NCI-H146 treated with DMSO at 0.1 percent for 48 hours (cell line): Measurements from ENCODE around the gene ST7.
A peak's percentile ranks its signal among the peaks of the same experiment; 100 is the strongest.
"Not testable (repeated sequence)": the region's sequence is repeated elsewhere in the genome, so short reads cannot be mapped to it uniquely, and the experiment has no call there.

Source experiments
- DNase-seq: peaks from one replicate; lab custom pipeline; 2025; ENCODE audit not compliant: unreplicated experiment; lab: John Stamatoyannopoulos, UW

Gene ST7

DNA sequence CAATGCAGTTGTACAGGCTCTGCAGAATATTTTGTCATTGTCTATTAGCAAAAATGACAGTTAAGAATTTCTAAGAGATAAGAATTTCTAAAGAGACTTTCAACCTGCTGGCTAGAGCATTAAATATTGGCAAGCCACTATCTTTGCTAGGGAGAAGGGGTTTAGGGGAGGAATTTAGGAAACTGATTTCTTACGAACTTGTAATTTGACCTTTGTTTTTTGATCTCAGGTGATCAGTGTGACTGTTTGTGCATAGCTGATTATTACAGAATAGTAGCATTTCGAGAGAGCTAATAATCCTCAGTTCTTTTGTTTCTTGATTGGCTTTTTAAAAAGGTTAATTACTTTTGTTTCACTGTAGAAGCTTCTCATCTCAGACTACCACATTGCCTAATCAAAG is 68.1 kb downstream of the ST7 start:
- DNase-seq = no peak

DNA sequence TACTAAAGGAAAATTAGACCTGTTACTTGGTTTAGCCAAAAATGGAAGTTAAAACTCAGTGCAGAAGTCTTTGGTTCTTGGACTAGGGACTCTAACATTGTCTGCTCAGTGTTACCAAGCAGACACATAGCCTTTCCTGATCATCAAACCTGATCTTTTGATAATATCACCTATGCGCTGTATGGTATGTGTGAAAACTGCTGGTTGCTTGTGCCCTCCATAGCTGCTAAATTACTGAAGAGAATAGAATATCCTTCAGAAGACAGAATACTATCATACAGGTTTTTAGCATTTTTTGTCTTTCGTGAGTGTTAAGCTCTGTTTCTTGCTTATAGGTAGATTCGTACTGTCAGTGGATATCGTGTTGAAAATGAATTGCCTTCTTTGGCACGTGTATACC is 68.7 kb downstream of the ST7 start:
- DNase-seq = no peak

DNA sequence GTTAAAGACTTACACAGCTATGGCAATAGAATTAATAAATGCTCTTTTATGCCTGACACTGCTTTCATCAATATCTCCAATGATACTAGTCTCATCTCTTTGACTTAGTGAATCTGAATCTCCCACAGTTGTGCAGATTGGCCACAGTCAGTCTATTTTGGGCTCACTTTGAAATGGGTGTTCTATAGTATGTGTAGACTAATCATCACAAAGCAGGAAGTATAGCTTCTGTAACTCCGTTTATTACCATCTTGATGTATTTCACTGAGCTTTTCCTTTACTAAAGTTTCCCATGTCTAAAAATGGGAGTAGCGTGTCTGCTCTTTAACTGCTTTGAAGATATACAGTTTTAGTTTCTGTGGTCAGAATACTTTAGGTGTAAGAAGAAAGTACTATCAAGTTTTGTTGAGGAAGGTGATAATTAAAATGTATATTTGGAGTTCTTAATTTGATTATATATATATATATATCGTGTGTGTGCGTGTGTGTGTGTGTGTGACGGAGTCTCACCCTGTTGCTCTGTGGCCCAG is 70.1 kb downstream of the ST7 start:
- DNase-seq = no peak

DNA sequence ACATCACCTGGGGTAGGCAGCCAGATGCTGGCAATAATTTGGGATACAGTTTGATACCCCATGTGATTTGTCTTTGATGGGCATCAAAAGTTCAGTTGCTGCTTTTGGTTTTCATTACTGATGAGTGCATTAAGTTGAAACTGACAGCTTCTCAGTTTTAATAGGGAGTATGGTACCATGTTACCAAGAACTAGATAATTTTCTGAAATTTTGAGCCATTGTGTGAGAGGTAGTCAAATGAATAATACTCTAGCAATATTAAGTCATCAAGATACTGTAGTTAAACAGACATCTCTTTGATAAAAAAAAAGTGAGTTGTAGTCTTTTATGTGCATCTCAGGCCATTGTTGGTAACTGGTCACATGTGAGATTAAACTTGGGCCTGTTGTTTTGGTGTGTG is 71.5 kb downstream of the ST7 start:
- DNase-seq = no peak

DNA sequence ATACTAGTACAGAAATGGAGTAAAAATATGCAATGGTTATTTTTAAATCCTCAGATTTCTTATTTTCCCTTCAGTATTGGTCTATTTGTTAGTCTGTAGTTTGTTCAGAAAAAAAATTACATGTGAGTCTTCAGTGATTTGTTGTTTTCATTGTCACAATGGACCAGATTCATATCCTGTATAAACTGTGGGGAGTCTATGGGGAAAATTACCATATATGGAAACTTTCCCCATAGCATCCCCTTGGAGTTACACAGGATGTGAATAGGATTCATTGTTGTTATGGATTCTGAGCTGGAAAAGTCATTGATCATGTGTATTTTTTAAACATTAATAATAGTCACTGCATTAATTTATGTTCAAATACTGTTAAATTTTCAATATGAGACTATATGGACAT is 72.6 kb downstream of the ST7 start:
- no peak for DNase-seq

DNA sequence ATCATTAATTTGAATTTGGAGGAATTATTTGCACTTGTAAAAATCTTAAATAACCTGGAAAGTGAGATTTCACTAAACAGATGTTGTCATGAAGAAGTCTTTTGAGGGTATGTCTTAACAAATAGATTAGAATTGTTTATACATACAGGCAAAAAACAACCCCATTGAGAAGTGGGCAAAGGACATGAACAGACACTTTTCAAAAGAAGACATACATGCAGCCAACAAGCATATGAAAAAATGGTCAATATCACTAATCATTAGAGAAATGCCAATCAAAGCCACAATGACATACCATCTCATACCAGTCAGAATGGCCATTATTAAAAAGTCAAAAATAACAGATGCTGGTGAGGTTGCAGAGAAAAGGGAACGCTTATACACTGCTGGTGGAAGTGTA is 77.0 kb downstream of the ST7 start:
- not testable (repeated sequence) for DNase-seq

DNA sequence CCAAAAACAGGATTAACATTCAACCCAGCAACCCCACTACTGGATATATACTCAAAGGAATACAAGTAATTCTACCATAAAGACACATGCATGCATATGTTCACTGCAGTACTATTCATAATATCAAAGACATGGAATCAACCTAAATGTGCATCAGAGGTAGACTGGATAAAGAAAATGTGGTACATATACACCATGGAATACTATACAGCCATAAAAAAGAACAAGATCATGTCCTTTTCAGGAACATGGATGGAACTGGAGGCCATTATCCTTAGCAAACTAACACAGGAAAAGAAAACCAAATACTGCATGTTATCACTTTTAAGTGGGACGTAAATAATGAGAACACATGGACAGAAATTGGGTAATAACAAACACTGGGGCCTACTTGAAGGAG is 77.5 kb downstream of the ST7 start:
- DNase-seq = not testable (repeated sequence)

DNA sequence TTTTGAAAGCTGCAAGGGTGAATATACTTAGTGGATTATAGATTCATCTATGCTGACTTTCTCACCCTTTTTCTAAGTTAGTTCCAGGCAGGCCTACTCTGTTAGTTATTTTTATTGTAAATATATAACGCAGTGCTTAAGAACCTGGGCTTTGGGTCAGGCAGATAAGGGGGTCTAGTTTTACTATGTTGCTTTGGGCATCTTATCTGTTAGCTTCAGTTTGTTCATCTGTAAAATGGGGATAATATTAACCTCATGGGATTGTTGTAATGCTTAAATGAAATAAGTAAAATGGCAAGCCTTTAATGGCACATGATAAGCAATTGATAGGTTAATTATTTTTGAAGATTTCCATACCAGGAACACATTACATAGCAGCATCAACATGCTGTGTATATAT is 79.5 kb downstream of the ST7 start:
- DNase-seq = no peak

DNA sequence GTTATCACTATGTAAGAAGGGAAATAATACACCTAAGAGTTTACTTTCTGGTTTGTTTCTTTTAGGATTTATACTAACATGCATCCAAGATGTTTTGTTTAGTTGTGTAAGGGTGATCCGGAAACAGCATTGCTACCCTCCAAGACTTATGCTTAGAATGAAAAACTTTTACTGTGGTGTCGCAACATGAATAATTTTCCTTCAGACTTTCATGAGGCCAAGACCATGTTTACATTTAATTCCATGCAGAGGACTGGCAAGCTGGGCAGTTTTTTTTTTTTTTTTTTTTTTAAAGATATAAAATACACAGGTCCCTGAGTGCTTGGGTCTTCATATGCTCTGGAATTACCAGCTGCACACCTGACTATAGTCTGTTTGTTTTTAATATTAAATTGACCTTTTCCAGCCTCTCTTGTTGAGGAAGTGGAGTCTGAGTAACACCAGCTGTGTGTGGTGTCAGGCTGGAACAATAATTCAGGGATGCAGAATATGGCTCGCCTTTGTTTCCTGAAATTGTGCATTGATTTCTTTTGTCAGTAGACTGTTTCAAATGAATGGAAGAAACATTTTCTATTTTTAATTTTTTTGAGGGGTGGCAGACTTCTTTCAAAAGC is 81.7 kb downstream of the ST7 start:
- DNase-seq = peak; percentile 99

DNA sequence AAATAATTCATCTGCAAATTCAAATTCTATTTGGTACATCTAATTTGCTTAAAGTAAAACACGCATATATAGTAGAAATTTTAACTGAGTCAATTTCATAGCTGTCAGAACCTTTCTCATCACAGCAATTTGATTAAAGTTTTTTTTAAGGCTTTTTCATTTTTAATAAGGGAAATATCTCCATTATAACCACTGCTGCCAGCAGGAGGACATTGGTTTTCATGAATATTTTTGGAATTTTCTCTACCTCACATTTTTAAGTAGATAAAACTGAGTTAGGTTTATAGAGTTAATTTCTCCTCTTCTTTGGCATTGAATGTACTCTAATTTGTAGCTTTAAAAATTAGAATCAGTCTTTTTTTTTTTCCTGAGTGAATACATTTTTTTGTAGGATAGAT is 82.2 kb downstream of the ST7 start:
- no peak for DNase-seq

DNA sequence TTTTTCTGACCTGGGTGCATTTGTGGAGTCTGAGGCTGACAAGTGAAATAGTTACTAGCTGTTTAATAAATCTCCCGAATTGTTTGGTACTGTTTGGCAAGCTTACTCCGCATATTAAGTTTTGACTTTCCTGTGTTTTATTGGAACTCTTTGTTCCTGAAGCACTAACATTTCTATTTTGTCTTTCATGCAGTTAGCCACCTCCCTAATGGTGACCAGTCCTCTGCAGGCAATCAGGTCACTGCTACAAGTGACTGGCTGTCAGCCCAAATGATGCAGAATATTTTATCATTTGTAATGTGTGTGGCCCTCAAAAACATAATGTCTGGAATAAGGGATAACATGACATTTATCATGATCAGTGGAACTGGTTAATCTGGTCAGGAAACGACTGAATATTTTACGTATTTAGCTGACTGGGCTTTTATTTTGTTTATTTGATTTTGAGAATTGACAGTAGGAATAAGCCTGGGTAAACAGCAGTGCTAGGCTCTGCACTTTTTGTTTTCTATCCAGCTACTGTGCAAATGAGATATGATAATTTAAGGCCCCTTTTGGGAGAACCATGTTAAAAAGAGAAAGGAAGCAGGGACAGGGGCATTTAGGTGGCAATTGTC is 82.9 kb downstream of the ST7 start:
- DNase-seq = no peak

DNA sequence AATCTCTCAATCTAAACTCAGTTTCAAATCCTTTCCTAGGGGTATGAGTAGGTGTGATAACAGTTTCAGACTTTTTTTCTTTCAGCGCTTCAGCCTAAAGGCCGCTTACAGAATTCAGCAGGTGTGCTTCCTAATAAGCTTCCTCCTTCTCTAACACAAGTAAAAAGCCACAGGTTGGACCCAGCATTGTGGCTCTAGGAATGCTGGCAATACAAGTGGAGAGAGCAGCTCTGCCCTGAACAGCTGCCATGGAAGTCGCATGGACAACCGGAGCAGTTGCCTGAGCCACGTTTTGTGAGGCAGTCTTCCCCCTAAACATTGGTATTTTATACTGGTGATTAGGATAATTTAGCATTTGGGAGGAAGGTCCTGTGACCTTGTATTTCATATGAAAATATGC is 83.5 kb downstream of the ST7 start:
- peak; percentile 45 for DNase-seq

DNA sequence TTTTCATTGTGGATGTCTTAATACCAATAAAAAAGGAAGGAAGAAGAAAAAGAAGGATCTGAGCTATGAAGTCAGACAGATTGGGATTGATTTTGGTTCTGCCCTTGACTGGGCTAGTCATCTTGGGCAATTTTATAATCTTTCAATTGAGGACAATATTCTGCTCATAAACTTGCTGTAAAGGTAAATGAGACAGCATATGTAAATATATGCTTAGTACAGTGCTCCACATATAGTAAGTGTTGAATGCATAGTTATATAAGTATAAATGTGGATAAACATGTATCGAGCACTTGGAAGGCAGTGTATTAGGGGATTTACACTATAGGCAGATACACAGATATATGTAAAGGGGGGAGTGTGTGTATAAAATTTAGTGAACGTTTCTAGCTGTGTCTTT is 85.1 kb downstream of the ST7 start:
- no peak for DNase-seq

DNA sequence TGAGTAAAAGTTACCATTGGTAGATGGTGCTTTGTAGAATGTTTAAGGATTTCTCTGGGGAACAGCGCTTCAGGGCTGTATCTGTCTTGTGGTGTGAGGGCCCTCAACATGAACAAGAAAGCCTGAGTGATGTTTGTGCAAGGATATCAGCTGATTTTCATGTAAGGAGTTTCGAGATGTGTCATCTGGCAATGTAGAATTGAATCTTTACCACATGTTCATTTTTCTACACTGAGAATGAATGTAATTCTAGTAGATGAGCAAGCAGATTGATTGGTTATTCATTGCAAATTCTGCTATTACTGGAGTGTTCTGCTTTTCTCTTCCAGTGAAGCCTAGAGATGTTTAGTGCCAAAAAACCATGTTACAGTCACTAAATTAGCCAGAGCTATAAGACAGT is 87.7 kb downstream of the ST7 start:
- no peak for DNase-seq

DNA sequence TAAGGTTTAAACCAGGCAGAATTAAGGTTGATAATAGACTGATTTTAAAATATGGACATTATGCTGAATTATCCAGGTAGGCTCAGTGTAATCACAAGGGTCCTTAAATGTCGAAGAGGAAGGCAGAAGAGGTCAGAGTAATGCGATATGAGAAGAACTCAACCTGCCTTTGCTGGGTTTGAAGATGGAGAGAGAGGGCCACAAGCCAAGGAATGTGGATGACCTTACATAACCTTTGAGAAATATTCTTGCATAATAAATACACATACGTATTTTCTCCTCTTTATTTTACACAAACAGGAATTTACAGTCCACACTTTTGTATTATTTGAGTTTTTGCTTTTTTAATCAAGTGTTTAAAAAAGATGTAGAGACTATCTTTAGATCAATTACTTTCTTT is 88.5 kb downstream of the ST7 start:
- no peak for DNase-seq

DNA sequence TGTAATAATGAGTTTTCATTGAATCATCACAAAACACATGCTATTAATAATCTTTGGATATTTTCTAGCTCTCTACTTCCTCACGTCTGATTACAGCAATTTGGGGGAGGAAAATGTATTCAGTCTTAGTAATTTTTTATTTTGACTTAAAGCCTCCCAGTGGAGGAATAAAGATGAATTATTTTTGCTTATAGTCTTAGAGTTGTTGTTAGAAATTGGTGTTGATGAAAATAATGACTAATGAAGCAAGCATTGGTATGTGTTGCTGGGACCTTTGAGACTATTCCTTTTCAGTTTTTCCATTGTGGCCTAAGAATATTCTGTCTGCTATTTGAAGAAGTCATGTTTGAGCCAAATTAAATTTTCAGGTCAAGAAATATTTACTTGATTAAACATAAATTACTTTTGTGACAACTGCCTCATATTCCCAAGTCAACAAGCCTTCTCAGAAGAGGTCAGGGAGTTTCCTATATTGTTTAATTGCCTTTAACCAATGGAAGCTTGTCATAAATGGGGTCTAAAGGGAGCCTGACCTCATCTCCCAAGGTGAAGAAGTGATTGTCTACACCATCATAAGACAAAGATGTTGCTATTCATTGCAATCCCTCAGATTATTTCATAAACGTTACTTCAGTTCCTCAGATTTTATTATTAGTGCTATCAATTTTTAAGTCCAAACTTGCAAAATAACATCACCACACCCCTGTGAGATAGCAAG is 90.0 kb downstream of the ST7 start:
- DNase-seq = no peak

DNA sequence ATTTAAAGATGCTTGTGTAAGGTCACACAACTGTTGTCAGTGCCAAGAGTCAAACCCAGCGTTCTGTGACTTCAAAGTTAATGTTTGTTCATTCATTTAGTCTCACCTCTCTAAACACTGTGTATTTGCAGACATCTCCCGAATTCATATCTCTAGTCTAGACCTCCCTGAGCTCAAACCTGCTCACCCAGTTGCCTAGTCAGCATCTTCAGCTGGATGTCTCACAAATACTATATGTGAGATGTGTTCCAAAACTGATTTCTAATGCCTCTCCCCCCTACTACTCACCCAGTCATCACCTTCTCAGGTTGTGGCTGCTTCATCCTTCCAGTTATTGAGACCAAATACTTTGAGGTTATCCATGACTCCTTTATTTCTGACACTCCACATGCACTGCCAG is 91.4 kb downstream of the ST7 start:
- DNase-seq = no peak

DNA sequence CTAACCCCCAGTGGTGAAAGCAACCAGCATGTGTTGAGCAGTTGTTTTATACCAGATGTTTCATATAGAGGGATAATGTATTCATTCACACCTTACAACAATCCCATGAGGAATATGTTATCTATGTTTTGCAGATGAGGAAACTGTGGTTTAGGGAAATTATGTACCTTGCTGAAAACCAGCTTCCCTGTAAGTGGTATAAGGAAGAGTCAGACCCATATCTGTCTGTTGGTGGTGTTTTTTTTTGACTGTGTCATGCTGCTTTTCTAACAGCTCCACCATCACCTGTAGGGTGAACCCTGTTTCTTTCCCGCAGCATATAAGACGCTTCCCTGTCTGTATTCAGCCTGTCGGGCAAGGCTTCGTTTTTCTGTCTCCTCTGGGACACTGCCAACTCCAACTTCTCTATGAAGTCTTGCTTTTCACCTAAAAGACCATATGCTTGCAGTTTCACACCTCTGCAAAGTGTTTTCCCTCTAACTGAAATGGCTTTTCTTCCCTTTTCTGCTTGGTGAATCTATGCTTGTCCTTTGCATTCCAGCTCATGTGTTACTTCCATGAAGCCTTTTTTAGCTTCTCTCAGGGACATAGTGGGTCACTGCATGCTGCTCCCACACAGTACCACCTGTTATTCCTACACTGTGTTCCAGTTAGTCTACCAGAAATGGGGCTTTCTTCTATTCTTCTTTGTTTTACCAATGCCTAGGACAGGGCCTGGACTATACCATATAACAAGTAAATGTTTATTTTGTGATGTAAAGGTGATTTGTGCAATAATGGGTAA is 92.8 kb downstream of the ST7 start:
- no peak for DNase-seq

DNA sequence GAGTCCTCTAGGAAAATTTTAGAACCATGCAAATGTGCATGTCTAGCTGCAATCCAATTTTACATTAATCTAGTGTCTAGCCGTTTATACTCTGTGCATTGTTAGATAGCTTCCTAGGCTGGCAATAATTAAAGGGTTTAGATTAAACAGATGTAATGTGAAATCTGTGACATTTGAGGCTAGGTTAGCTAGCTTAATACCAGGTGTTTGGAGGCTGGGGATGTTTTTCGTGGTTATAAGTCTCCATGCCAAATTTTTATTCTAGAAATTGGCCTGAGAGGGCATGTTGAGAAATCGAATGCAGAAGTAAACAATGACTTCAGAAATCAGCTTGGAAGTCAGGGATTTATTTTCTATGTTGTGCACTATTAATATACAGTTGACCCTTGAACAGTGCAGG is 94.2 kb downstream of the ST7 start:
- no peak for DNase-seq

DNA sequence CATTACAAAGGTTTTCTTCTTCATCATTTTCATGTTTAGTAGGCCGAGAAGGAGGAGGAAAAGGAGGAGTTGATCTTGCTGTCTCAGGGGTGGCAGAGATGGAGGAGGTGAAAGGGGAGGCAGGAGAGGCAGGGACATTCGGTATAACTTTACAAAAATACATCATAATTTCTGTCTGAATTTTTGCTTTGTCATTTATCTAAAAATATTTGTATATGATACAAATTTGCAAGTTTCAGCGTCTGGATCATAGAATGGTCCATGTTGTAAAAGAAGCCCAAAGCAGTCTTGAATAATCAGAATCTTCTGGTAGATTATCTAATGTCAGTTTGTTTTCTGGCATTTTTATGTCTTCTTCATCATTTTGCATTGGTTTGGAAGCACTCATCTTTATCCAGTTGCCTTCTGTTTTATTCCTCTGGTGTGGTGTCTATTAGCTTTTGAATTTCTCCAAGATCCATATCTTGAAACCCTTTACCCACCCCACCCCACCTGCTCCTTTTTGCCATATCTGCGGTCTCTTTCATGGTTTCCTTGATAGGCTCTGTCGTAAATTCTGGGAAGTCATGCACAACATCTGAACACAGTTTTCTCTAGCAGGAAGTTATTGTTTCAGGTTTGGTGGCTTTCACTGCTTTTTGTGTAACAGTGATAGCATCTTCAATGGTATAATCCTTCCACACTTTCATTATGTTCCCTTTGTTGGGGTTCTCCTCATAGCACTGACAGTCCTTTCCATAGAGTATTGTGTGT is 95.0 kb downstream of the ST7 start:
- no peak for DNase-seq

DNA sequence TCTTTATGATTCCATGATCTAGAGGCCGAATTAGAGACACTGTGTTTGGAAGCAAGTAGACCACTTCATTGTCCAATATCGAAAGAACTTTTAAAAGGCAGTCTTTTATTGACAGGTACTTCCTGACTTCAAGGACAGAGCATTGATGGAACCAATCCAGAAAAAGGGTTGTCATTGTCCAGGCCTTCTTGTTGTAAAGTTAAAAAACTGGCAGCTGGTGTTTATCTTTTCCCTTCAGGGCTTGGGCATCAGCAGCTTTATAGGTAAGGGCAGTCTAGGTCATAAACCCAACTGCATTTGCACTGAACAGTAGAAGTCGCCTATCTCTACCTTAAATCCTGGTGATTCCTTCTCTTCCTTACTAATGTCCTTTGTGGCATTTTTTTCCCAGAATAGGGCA is 95.6 kb downstream of the ST7 start:
- no peak for DNase-seq
